ENCODE data around the gene CSF2RB.

Gene CSF2RB

DNA sequence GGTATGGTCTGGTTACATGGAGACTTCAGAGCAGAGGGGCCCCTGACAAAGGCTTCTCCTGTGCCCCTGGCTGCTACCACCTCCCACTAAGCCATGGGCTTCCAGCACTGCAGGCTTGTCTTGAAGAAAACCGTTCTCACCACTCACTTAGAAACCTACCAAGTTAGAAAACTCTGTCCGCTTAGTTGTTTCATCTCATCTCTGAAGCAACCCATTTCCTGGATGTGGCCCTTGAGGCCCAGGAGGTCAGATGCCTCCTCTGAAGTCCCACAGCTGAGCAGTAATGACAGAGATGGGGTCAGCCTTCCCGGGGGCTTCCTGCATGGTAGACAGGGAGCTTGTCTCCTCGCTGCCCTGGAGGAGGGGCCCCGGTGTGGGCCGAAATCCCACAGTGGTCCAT, 12.9 kb downstream of the CSF2RB start:
- no peak for DNase-seq (ENCODE audit: low read depth)
- no peak overlapping the region for H3K4me3 ChIP-seq (ENCODE audit: low read length)
- no peak for TF ChIP-seq CTCF (conservative IDR thresholded peaks at IDR 0.05; ENCODE audit: low read length)

- DNase-seq (ENCODE audit: low read depth) = no peak
- TF ChIP-seq CTCF (conservative IDR thresholded peaks at IDR 0.05; ENCODE audit: low read length) = no peak
- no peak overlapping the region for H3K4me3 ChIP-seq (ENCODE audit: low read length)
Observed at GRCh38 chr22:36926721-36927435, 13.4 kb downstream of the CSF2RB start.

GRCh38 chr22:36927671-36928070, 14.2 kb downstream of the CSF2RB start:
- H3K4me3 ChIP-seq (ENCODE audit: low read length) = no peak overlapping the region
- no peak for TF ChIP-seq CTCF (conservative IDR thresholded peaks at IDR 0.05; ENCODE audit: low read length)
- no peak for DNase-seq (ENCODE audit: low read depth)

- no peak for DNase-seq (ENCODE audit: low read depth)
- TF ChIP-seq CTCF (conservative IDR thresholded peaks at IDR 0.05; ENCODE audit: low read length) = no peak
- H3K4me3 ChIP-seq (ENCODE audit: low read length) = no peak overlapping the region
Observed at GRCh38 chr22:36928196-36928595, 14.8 kb downstream of the CSF2RB start.

DNA sequence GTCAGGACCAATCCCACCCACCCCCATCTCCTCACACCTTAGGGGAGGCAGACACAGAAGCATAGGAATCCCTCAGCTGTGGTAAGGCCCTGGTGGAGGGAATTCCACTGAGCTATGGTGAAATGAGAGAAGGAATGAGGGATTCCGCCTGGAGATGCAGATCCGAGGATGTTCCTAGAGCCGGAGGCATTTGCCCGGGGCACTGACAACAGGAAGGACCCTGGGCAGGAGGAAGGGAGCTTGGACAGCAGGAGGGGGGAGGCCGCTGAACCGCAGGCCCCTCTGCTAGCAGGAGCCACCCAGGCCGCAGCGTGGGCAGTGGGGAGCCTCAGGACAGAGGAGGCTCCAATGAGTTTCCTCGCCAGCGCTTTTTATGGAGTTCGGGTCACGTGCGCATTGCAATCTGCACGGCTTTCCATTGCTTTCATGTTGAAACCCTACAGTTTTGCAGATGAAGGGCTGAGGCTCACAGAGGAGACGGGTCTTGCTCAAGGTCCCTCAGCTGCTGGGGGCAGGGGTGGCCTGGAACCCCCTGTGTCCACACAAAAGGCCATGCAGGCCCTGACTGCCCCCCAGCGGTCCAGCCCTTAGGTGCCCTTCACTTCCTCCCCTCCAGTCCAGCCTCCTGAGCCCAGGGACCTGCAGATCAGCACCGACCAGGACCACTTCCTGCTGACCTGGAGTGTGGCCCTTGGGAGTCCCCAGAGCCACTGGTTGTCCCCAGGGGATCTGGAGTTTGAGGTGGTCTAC, 15.5 kb downstream of the CSF2RB start:
- no peak for TF ChIP-seq CTCF (conservative IDR thresholded peaks at IDR 0.05; ENCODE audit: low read length)
- H3K4me3 ChIP-seq (ENCODE audit: low read length) = no peak overlapping the region
- no peak for DNase-seq (ENCODE audit: low read depth)

DNA sequence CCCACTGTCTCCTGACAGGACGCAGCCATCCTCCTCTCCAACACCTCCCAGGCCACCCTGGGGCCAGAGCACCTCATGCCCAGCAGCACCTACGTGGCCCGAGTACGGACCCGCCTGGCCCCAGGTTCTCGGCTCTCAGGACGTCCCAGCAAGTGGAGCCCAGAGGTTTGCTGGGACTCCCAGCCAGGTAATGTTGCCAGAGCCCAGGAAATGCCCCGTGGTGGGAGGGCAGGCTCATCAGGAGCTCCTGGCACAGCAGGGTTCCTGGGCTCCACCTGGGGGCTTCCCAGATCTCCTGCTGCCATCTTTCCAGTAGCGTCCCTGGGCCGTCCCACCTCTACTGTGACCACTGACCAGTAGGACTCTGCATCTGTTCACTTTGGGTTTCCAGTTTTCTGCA, 16.2 kb downstream of the CSF2RB start:
- TF ChIP-seq CTCF (conservative IDR thresholded peaks at IDR 0.05; ENCODE audit: low read length) = no peak
- DNase-seq (ENCODE audit: low read depth) = no peak
- H3K4me3 ChIP-seq (ENCODE audit: low read length) = no peak overlapping the region

Data from AG10803 (cell line).